Astrocyte of the spinal cord (primary cell): ENCODE measurements around the gene PEX19.

Experiments used
- DNase-seq: peaks from one replicate; pipeline ENCODE4 v3.0.0; 2011; ENCODE audit warnings: low read depth, low spot score
- H3K4me3 ChIP-seq: 2 replicates; pipeline ENCODE4 v1.5.1; 2011; ENCODE audit warnings: low read depth, mild to moderate bottlenecking, low read length, moderate library complexity
- in situ Hi-C: cut with HindIII; loops from 2 replicates; pipeline ENCODE4 v1.10.0; 2017; ENCODE audit warnings: low sequenced_read_pairs
- TF ChIP-seq, protein P1 (sequence below): IDR thresholded peaks from 2 replicates; pipeline ENCODE4 v1.5.1; 2012; ENCODE audit warnings: low read depth, mild to moderate bottlenecking, low read length, inconsistent platforms

PEX19 gene

DNA sequence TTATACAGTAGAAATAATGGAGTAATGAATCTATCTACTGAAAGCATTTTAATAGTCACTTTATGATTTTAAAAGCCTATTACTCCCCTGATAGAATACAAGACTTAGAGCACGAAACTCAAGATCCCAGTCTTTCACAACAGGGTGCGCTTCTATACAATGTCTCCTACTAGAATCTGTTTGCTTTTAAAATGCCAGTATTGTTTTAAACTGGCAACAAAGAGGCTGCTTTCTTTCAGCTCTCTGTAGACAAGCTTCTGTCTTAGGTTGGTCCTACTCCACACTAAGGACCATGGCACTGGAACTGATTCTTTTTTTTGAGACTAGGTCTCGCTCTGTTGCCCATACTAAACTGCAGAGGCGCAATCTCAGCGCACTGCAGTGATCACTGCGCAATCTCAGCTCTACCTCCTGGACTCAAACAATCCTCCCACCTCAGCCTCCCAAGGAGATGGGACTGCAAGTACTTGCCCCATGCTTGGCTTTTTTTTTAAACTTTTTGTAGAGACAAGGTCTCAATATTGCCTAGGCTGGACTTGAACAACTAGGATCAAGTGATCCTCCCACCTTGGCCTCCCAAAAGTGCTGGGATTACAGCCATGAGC is 27.4 kb downstream of the PEX19 start:
- no peak overlapping the region for H3K4me3 ChIP-seq
- in situ Hi-C loops, result no loop called here
- TF ChIP-seq, protein P1, sequence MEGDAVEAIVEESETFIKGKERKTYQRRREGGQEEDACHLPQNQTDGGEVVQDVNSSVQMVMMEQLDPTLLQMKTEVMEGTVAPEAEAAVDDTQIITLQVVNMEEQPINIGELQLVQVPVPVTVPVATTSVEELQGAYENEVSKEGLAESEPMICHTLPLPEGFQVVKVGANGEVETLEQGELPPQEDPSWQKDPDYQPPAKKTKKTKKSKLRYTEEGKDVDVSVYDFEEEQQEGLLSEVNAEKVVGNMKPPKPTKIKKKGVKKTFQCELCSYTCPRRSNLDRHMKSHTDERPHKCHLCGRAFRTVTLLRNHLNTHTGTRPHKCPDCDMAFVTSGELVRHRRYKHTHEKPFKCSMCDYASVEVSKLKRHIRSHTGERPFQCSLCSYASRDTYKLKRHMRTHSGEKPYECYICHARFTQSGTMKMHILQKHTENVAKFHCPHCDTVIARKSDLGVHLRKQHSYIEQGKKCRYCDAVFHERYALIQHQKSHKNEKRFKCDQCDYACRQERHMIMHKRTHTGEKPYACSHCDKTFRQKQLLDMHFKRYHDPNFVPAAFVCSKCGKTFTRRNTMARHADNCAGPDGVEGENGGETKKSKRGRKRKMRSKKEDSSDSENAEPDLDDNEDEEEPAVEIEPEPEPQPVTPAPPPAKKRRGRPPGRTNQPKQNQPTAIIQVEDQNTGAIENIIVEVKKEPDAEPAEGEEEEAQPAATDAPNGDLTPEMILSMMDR, result no peak
- no peak for DNase-seq

DNA sequence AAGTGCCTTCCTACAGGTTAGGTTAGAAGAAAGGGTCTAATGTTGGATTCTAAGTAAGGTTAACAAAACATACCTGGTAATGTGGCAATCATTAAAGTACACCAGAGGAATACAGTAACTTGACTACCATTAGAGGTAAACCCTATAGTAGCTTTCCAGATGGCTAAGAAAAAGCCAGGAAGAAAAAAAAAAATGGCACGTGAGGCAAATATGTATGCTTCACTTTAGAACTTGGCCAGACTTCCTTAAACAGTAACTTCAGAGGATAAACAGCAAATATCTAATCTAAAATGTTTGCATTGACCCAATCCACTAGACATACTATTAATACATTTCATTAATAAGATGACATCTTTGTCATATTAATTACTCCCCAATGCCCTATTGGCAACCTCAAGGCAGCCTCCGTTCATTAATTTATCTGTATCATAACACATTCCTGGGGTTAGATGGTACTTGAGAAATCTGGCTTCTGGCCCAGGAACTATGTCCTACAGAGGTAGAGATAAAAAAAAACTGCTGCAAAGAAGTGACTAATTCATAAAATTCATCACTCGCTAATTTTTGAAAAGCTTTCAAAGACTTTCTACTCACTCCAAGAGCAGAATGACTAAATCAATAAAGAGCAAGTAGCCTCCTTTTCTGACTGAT is 28.4 kb downstream of the PEX19 start:
- DNase-seq, result peak; percentile 66
- H3K4me3 ChIP-seq, result no peak overlapping the region
- TF ChIP-seq, protein P1, result no peak
- in situ Hi-C loops, result no loop called here

GRCh38 chr1:160255781-160256300 is 29.1 kb downstream of the PEX19 start:
- DNase-seq, result no peak
- in situ Hi-C loops, result no loop called here
- no peak overlapping the region for H3K4me3 ChIP-seq
- TF ChIP-seq, protein P1, result no peak

DNA sequence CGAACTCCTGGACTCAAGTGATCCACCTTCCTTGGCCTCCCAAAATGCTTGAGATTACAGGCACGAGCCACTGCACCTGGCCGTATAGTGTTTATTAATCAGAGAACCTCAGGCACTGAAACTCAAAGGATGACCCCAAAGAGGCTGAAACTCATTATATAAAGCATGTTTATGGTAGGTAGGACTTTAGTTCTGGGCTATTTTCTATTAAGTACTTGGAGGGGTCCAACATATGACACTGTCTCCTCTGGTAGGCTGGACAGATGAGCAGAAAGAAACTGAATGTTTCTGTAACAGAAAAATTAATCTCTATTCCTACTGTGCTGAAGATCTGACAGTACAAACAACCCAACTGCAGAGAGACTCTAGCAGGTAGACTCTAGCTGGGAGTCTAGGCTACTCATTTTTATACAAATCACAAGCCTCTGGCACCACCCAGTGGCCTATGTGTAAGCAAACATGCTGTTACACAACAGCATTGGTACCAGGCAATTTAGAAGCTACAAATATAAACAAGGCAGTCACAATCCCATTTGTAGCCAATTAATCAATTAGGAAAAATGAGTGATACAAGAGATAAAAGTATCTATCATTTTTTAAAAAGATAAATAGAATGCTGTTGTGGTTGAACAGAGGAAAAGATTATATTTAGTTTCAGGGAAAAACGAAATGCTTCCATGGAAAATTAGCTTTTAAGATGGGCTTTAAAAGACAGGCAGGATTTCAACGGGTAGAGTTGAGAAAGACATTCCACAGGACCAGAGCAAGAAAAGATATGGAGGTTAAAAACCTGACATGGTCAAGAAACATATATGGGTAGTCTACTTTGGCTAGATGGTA is 33.0 kb downstream of the PEX19 start:
- TF ChIP-seq, protein P1, result peak; percentile 74
- H3K4me3 ChIP-seq, result no peak overlapping the region
- DNase-seq, result peak; percentile 73
- in situ Hi-C loops, result no loop called here

GRCh38 chr1:160251011-160251410 is 33.9 kb downstream of the PEX19 start:
- no peak overlapping the region for H3K4me3 ChIP-seq
- DNase-seq, result no peak
- in situ Hi-C loops, result no loop called here

DNA sequence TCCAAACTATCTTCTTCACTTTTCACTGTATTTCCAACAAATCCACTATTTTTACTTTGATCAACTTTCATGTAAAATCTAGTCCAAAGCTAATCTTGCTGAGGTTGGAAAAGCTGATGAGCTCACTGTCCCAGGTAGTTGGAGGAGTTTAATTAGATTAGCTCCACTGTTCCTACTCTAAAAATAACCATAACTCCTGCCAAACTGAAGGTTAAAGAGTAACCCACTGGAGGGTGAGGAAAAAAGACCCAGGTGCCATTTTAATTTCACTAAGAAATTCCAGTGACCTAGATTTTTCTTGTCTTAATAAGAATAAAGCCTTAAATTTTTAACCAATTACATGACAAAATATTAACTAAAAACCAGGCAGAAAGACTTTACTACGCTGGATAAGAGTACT is 37.9 kb downstream of the PEX19 start:
- TF ChIP-seq, protein P1, result no peak
- in situ Hi-C loops, result no loop called here
- no peak for DNase-seq
- no peak overlapping the region for H3K4me3 ChIP-seq

More at GRCh38 chr1:160251011-160251410, 33.9 kb downstream of the PEX19 start:
- TF ChIP-seq, protein P1, result no peak
